ENCODE results near the gene AJUBA.
"Not testable (repeated sequence)": the region's sequence is repeated elsewhere in the genome, so short reads cannot be mapped to it uniquely, and the experiment has no call there.

DNA sequence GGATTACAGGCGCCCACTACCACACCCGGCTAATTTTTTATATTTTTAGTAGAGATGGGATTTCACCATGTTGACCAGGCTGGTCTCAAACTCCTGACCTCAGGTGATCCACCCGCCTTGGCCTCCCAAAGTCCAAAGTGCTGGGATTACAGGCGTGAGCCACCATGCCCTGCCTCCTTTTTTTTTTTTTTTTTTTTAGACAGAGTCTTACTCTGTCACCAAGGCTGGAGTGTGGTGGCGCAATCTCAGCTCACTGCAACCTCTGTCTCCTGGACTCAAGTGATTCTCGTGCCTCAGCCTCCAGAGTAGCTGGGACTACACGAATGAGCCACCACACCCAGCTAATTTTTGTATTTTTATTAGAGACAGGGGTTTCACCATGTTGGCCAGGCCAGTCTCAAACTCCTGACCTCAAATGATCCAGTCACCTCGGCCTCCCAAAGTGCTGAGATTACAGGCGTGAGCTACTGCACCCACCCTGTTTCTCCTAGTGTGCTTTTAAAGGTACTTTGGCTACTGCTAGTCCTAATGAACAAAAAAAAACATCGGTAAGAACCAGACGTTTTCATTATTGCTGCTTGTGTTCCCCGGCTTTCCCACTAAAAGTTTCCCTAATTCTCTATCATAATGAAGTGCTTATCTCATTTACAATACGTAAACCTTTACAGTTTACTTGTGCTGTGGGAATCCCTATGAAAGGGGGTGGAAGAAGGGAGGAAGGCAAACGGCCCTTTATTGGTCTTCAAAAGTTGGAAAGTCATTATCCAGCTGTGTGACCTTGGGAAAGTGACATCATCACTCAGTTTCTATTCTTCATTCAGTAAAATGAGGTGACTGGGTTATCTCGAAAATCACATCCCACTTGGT is 16.2 kb downstream of the AJUBA start:
- not testable (repeated sequence) for TF ChIP-seq POLR2A (IDR thresholded peaks at IDR 0.05; ENCODE audit: low read depth, low read length); TAF1 (IDR thresholded peaks at IDR 0.05; ENCODE audit: borderline replicate concordance, low read depth, low read length)
